WTC11 (cell line): ENCODE measurements around the gene FAM169A. TPM values are rescaled to one million over a fixed set of nuclear protein-coding genes. Genes with fewer than 3 reads are reported as not detected.

Experiments used
- ATAC-seq: fragments of 200-7000 bp; cut with Tn5 transposase; 2 replicates; pipeline ENCODE4 v1.10.0; 2021; ENCODE audit warnings: mild to moderate bottlenecking, moderate library complexity
- CTCF ChIA-PET: fragments of 300-600 bp; sonication (Branson Sonifier 250); formaldehyde crosslinking; loops from one replicate; lab custom pipeline; 2021; ENCODE audit warnings: antibody characterized with exemption; lab: Charles Lee
- POLR2A ChIA-PET: fragments of 350-600 bp; sonication (Branson Sonifier 250); formaldehyde crosslinking; loops from one replicate; lab custom pipeline; 2021; ENCODE audit warnings: antibody characterized with exemption; lab: Charles Lee
- DNase-seq: peaks from one replicate; pipeline ENCODE4 v3.0.0; 2021; ENCODE audit warnings: low spot score
- H3K27ac Mint-ChIP-seq: 2 replicates; pipeline ENCODE4 v1.8.0; 2021; ENCODE audit warnings: mixed read lengths
- H3K27me3 Mint-ChIP-seq: 2 replicates; pipeline ENCODE4 v1.8.0; 2021; ENCODE audit warnings: low read depth, mild to moderate bottlenecking, moderate library complexity, mixed read lengths
- H3K36me3 Mint-ChIP-seq: 2 replicates; pipeline ENCODE4 v1.8.0; 2021; ENCODE audit warnings: mixed read lengths
- H3K4me1 Mint-ChIP-seq: 2 replicates; pipeline ENCODE4 v1.8.0; 2022; ENCODE audit warnings: mixed read lengths
- H3K4me3 Mint-ChIP-seq: 2 replicates; pipeline ENCODE4 v1.8.0; 2021; ENCODE audit warnings: mild to moderate bottlenecking, moderate library complexity, mixed read lengths
- H3K9me3 Mint-ChIP-seq: 2 replicates; pipeline ENCODE4 v1.8.0; 2021; ENCODE audit warnings: mixed read lengths
- ATF3 ChIP-seq: sonication (generic); formaldehyde crosslinking; conservative IDR thresholded peaks from 2 replicates; pipeline ENCODE4 v1.8.1; 2022; ENCODE audit warnings: mild to moderate bottlenecking, missing genetic modification reagents
- CREB1 ChIP-seq: sonication (generic); formaldehyde crosslinking; IDR thresholded peaks from 2 replicates; pipeline ENCODE4 v1.8.0; 2023; ENCODE audit warnings: mild to moderate bottlenecking, missing genetic modification reagents
- E2F4 ChIP-seq: sonication (generic); formaldehyde crosslinking; IDR thresholded peaks from 2 replicates; pipeline ENCODE4 v1.8.1; 2022; ENCODE audit warnings: low read depth, mild to moderate bottlenecking, moderate library complexity, missing genetic modification reagents, borderline replicate concordance
- E2F5 ChIP-seq: sonication (generic); formaldehyde crosslinking; IDR thresholded peaks from 2 replicates; pipeline ENCODE4 v1.8.1; 2022; ENCODE audit warnings: mild to moderate bottlenecking, moderate library complexity, missing genetic modification reagents
- GABPB1 ChIP-seq: sonication (generic); formaldehyde crosslinking; IDR thresholded peaks from 2 replicates; pipeline ENCODE4 v1.8.1; 2023; ENCODE audit warnings: mild to moderate bottlenecking, missing genetic modification reagents
- IRF2 ChIP-seq: sonication (generic); formaldehyde crosslinking; IDR thresholded peaks from 2 replicates; pipeline ENCODE4 v1.8.0; 2022; ENCODE audit warnings: low read depth, missing genetic modification reagents, borderline replicate concordance
- MAX ChIP-seq: sonication (generic); formaldehyde crosslinking; IDR thresholded peaks from 2 replicates; pipeline ENCODE4 v1.8.0; 2022; ENCODE audit warnings: mild to moderate bottlenecking, missing genetic modification reagents
- MLX ChIP-seq: sonication (generic); formaldehyde crosslinking; IDR thresholded peaks from 2 replicates; pipeline ENCODE4 v1.8.1; 2023; ENCODE audit warnings: mild to moderate bottlenecking, missing genetic modification reagents, moderate library complexity
- PRDM15 ChIP-seq: sonication (generic); formaldehyde crosslinking; IDR thresholded peaks from 2 replicates; pipeline ENCODE4 v1.8.0; 2022; ENCODE audit warnings: missing genetic modification reagents
- PREB ChIP-seq: sonication (generic); formaldehyde crosslinking; IDR thresholded peaks from 2 replicates; pipeline ENCODE4 v1.8.1; 2022; ENCODE audit warnings: mild to moderate bottlenecking, missing genetic modification reagents, moderate library complexity, borderline replicate concordance
- PRRX2 ChIP-seq: fragments of 250-450 bp; sonication (Bioruptor Pico); IDR thresholded peaks from 2 replicates; pipeline ENCODE4 v1.8.0; 2021; ENCODE audit warnings: mild to moderate bottlenecking
- SP1 ChIP-seq: sonication (generic); formaldehyde crosslinking; conservative IDR thresholded peaks from 2 replicates; pipeline ENCODE4 v1.8.1; 2022; ENCODE audit warnings: missing genetic modification reagents
- STAT6 ChIP-seq: sonication (generic); formaldehyde crosslinking; conservative IDR thresholded peaks from 2 replicates; pipeline ENCODE4 v1.8.1; 2023; ENCODE audit warnings: mild to moderate bottlenecking, low read depth, missing genetic modification reagents, moderate library complexity
- TP53 ChIP-seq: sonication (generic); formaldehyde crosslinking; IDR thresholded peaks from 2 replicates; pipeline ENCODE4 v1.8.1; 2023; ENCODE audit warnings: mild to moderate bottlenecking, missing genetic modification reagents
- ZBTB21 ChIP-seq: sonication (generic); formaldehyde crosslinking; IDR thresholded peaks from 2 replicates; pipeline ENCODE4 v1.8.1; 2023; ENCODE audit warnings: mild to moderate bottlenecking, missing genetic modification reagents, borderline replicate concordance
- ZNF671 ChIP-seq: fragments of 250-450 bp; sonication (Bioruptor Pico); IDR thresholded peaks from 2 replicates; pipeline ENCODE4 v1.8.0; 2021; ENCODE audit warnings: mild to moderate bottlenecking
- total RNA-seq: library from RNA; stranded (reverse); gene quantifications from 3 replicates; pipeline ENCODE4 v1.2.3, GENCODE V29; 2021

Gene FAM169A
- total RNA-seq, 1 experiment from 2014 or later: 69.1 TPM

GRCh38 chr5:74767579-74767913, 98.6 kb downstream of the FAM169A start:
- no peaks in the 10 kb centered on the region for H3K9me3 Mint-ChIP-seq
- POLR2A ChIA-PET: interaction anchor here (1.5 kb wide), 1 partner anchor 100 kb away, joined by 5 read pairs; no protein-coding TSS in a partner anchor
- peak; percentile 25 for ATAC-seq
- CTCF ChIA-PET: interaction anchor here (1.4 kb wide), 1 partner anchor 151 kb away, joined by 3 read pairs; no protein-coding TSS in a partner anchor
- no peak for TF ChIP-seq MAX (CRISPR knock-in tag)
- no peak for TF ChIP-seq PREB
- TF ChIP-seq GABPB1: no peak
- no peak for TF ChIP-seq IRF2 (CRISPR knock-in tag)
- no peak for TF ChIP-seq E2F4 (CRISPR knock-in tag)
- no peak for TF ChIP-seq ATF3
- no peak for TF ChIP-seq ZBTB21 (CRISPR knock-in tag)
- TF ChIP-seq E2F5 (CRISPR knock-in tag): no peak
- no peak for TF ChIP-seq PRRX2
- no peak for TF ChIP-seq TP53 (CRISPR knock-in tag)
- no peak for TF ChIP-seq ZNF671 (CRISPR knock-in tag)
- no peak for TF ChIP-seq PRDM15 (CRISPR knock-in tag)
- TF ChIP-seq SP1 (CRISPR knock-in tag): no peak
- TF ChIP-seq CREB1 (CRISPR knock-in tag): no peak
- no peak for TF ChIP-seq STAT6 (CRISPR knock-in tag)
- TF ChIP-seq MLX (CRISPR knock-in tag): no peak
- TF ChIP-seq, all 79 proteins: peak for 0
- Mint-ChIP-seq H3K36me3 (peaks cover 29% of the 10 kb centered on the region), H3K4me3 (peak overlapping the region; percentile 100), H3K27ac (peak overlapping the region; percentile 88), H3K4me1 (peaks cover 16% of the 10 kb centered on the region), H3K27me3 (no peaks in the 10 kb centered on the region)
- DNase-seq: no peak
